GM21786 (cell line): ENCODE measurements around the gene SEMA3E.
"Not testable (repeated sequence)": the region's sequence is repeated elsewhere in the genome, so short reads cannot be mapped to it uniquely, and the experiment has no call there.

ENCODE experiments used
- ATAC-seq: cut with Tn5 transposase; IDR thresholded peaks from one replicate; pipeline ENCODE4 v1.9.1; 2021; ENCODE audit not compliant: unreplicated experiment

SEMA3E gene

GRCh38 chr7:83562289-83562688 lies 86.7 kb downstream of the SEMA3E start:
- no peak for ATAC-seq

GRCh38 chr7:83559887-83560286 lies 89.1 kb downstream of the SEMA3E start:
- peak; percentile 45 for ATAC-seq

- not testable (repeated sequence) for ATAC-seq
Measured at GRCh38 chr7:83552556-83552955, 96.4 kb downstream of the SEMA3E start.

- ATAC-seq = no peak
Measured at GRCh38 chr7:83550100-83550499, 98.8 kb downstream of the SEMA3E start.

- no peak for ATAC-seq
Measured at GRCh38 chr7:83548250-83548649, 100.7 kb downstream of the SEMA3E start.

GRCh38 chr7:83547526-83547925 lies 101.4 kb downstream of the SEMA3E start:
- ATAC-seq = peak; percentile 91

- no peak for ATAC-seq
Measured at GRCh38 chr7:83546586-83546985, 102.4 kb downstream of the SEMA3E start.

GRCh38 chr7:83541187-83541960 lies 107.6 kb downstream of the SEMA3E start:
- no peak for ATAC-seq

- no peak for ATAC-seq
Measured at GRCh38 chr7:83534488-83534887, 114.5 kb downstream of the SEMA3E start.

GRCh38 chr7:83532219-83532618 lies 116.7 kb downstream of the SEMA3E start:
- no peak for ATAC-seq

- ATAC-seq = no peak
Measured at GRCh38 chr7:83531766-83532165, 117.2 kb downstream of the SEMA3E start.

- ATAC-seq = no peak
Measured at GRCh38 chr7:83528925-83529423, 120.0 kb downstream of the SEMA3E start.

- ATAC-seq = no peak
Measured at GRCh38 chr7:83524277-83525075, 124.5 kb downstream of the SEMA3E start.

- ATAC-seq = no peak
Measured at GRCh38 chr7:83520726-83521125, 128.2 kb downstream of the SEMA3E start.

GRCh38 chr7:83519240-83519639 lies 129.7 kb downstream of the SEMA3E start:
- ATAC-seq = no peak

- ATAC-seq = no peak
Measured at GRCh38 chr7:83517035-83517700, 131.8 kb downstream of the SEMA3E start.

- ATAC-seq = no peak
Measured at GRCh38 chr7:83514977-83515376, 134.0 kb downstream of the SEMA3E start.

GRCh38 chr7:83509255-83510021 lies 139.5 kb downstream of the SEMA3E start:
- ATAC-seq = no peak

- ATAC-seq = no peak
Measured at GRCh38 chr7:83504330-83504729, 144.6 kb downstream of the SEMA3E start.

- no peak for ATAC-seq
Measured at GRCh38 chr7:83502636-83503035, 146.3 kb downstream of the SEMA3E start.

GRCh38 chr7:83494683-83495082 lies 154.3 kb downstream of the SEMA3E start:
- ATAC-seq = no peak
